Smooth muscle cell of the coronary artery (primary cell): ENCODE measurements around the gene C11orf42. TPM values are rescaled to one million over a fixed set of nuclear protein-coding genes. Genes with fewer than 3 reads are reported as not detected.

Experiments used
- total RNA-seq: library from RNA; depleted of rRNA; stranded (reverse); fragments of >200 nt; gene quantifications from 2 replicates; pipeline ENCODE4 v1.2.3, GENCODE V29; 2014; ENCODE audit warnings: low replicate concordance

Gene C11orf42
- total RNA-seq = not detected in 2 replicates

DNA sequence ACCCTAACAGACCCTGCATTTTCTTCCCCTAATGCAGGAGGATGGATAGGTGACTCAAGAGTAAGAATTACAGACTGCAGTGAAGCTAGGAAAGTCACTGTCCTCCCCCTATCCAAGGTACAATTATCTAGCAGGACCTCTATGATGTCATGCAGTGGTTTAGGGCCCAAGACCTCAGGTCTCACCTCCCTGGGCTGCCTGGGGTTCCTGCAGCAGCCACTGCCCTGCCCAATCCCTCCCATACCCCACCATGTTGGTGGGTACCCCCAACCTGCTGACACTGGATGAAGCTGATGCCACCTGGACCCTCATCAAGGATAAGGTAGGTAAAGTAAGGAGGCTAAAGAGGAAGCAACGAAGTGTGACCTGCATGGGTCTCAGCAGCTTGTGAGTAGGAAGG is at the start of gene C11orf42:
Gene C11orf42, plus strand, starts transcription at position 192 of the 400 bp plus-strand sequence. Its CDS starts 59 bp downstream, at position 251.

DNA sequence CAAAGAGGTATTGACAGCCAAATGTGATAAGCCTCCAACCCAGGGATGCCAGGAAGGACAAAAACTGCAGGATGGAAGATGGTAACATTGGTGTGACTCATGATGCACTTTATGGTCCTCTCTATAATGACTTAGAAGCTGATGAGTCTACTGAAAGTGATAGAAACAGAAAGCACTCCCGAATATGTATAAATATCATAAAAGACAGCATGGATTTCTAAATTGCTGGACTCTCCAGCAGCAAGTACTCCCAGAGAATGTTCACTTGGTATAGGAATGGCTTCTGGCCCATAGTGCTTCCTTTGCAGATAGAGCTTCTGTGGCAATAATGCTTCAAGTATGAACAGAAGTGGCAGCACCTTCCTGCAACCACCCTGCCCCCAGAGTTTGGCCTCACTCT is 35.1 kb upstream of the C11orf42 start, which contains the start of gene OR52B2:
Gene OR52B2, minus strand, starts transcription at position 101 of the 400 bp plus-strand sequence. Its CDS starts 0 bp downstream, at position 101.

GRCh38 chr11:6199174-6199810 is 6.1 kb upstream of the C11orf42 start, which contains the start of gene OR52W1:
OR52W1 (plus strand) TSS chr11:6199224; CDS start chr11:6199224, 0 bp downstream.

DNA sequence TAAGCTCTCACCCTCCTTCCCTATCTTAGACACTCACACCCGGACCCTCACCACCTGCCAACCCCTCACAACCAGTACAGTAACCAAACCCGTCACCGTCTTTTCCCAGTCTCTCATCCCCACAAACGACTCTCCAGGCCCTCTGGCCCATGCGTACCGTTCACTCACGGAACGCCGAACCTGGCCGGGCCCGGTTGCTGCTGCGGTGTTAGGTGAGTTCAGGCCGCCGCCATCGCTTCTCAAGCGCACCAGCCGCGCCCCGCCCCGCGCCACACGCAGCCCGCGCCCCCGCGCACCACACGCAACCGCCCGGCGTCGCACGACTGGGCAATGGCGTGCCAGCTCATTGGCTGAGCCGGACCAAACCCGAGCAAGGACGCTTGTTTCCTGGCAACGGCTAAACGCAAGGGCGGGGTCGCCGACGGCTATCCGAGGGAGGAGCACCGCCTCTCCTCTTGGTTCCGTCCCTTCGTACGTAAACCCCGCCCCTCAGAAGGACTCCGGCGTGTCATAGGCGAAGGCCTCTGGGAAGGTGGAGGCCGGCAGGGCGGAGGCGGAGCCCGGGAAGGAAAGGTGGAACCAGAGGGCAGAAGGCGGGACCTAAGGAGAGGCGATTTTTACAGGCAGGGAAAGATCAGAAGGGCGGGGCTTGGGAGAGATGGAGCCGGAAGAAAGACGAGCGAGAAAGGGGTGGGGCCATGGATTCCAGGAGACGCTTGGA is 29.2 kb downstream of the C11orf42 start, which contains the start of gene FHIP1B:
Gene FHIP1B, minus strand, starts transcription at position 250 of the 721 bp plus-strand sequence. CDS start 10,120 bp downstream, outside the sequence.

GRCh38 chr11:6238902-6239301 is 33.5 kb downstream of the C11orf42 start, which contains the start of gene CNGA4:
CNGA4 (plus strand) TSS chr11:6239089; CDS start chr11:6239207, 118 bp downstream.

Other genes starting within 250 kb of the C11orf42 start
- not detected in 2 replicates for gene OR56A5, start 237.1 kb upstream of the C11orf42 start, total RNA-seq
- not detected in 2 replicates for gene OR52L1, start 218.6 kb upstream of the C11orf42 start, total RNA-seq
- not detected in 2 replicates for gene OR56A4, start 198.6 kb upstream of the C11orf42 start, total RNA-seq
- not detected in 2 replicates for gene OR56A1, start 174.8 kb upstream of the C11orf42 start, total RNA-seq
- not detected in 2 replicates for gene OR56B4, start 97.9 kb upstream of the C11orf42 start, total RNA-seq
- gene OR52B2, start 35.2 kb upstream of the C11orf42 start, total RNA-seq = not detected in 2 replicates
- not detected in 2 replicates for gene OR52W1, start 6.3 kb upstream of the C11orf42 start, total RNA-seq
- gene FHIP1B, start 29.1 kb downstream of the C11orf42 start, total RNA-seq = 5.7 and 7.4 TPM in 2 replicates
- under 0.01 and 0.47 TPM in 2 replicates for gene CNGA4, start 33.5 kb downstream of the C11orf42 start, total RNA-seq
- not detected in 2 replicates for gene CCKBR, start 54.3 kb downstream of the C11orf42 start, total RNA-seq
- gene CAVIN3, start 114.9 kb downstream of the C11orf42 start, total RNA-seq = 51.8 and 199 TPM in 2 replicates
- 19.2 and 28.4 TPM in 2 replicates for gene SMPD1, start 184.9 kb downstream of the C11orf42 start, total RNA-seq
- gene APBB1, start 213.5 kb downstream of the C11orf42 start, total RNA-seq = 46.8 and 53.8 TPM in 2 replicates
- 0.12 and 0.45 TPM in 2 replicates for gene HPX, start 235.4 kb downstream of the C11orf42 start, total RNA-seq